NOMO-1 treated with dmso at 0.1 percent for 144 hours (cell line): ENCODE measurements around the gene GPC6.
"Not testable (repeated sequence)": the region's sequence is repeated elsewhere in the genome, so short reads cannot be mapped to it uniquely, and the experiment has no call there.

Source experiments
- DNase-seq: peaks from one replicate; lab custom pipeline; 2025; ENCODE audit not compliant: unreplicated experiment; lab: John Stamatoyannopoulos, UW

The GPC6 gene

DNA sequence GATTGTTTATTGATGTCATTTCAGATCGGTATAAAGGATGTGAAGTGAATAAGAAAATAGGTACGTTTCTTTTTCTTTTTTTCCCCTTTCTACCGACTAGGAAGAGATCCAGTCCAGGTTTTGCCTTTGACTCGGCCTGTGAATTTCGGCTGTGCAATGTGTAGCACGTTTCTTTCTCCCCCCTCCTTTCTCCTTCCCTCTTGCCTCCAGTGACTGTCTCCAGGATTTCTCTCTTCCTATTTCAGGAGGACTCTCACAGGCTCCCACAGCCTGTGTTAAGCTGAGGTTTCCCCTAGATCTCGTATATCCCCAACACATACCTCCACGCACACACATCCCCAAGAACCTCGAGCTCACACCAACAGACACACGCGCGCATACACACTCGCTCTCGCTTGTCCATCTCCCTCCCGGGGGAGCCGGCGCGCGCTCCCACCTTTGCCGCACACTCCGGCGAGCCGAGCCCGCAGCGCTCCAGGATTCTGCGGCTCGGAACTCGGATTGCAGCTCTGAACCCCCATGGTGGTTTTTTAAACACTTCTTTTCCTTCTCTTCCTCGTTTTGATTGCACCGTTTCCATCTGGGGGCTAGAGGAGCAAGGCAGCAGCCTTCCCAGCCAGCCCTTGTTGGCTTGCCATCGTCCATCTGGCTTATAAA, at the start of gene GPC6:
Gene GPC6, plus strand, starts transcription at position 185 of the 657 bp plus-strand sequence.
- DNase-seq, result no peak

DNA sequence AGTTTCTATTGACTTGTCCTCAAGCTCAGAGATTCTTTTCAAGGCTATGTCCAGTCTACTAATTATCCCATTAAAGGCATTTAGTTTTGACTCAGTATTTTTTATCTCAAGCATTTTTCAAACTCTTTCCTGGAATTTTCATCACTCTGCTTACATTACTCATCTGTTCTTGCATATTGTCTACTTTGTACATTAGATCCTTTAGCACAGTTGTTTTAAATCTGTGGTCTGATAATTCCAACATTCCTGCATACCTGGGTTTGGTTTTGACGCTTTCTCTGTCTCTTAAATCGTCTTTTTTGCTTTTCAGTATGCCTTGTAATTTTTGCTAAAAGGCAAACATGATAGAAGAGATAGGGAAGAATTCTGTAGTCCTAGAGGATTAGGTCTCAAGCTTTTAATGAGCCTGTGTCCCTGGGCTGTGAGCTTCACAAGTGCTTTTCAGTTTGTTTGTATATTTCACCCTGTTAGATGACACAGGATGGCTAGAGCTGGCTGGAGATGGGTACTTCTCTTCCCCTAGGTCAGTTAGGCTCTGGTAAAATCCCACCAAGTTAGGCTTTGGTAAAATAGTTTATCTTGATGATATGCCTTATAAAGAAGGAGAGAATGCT, 46.1 kb upstream of the GPC6 start:
- no peak for DNase-seq

DNA sequence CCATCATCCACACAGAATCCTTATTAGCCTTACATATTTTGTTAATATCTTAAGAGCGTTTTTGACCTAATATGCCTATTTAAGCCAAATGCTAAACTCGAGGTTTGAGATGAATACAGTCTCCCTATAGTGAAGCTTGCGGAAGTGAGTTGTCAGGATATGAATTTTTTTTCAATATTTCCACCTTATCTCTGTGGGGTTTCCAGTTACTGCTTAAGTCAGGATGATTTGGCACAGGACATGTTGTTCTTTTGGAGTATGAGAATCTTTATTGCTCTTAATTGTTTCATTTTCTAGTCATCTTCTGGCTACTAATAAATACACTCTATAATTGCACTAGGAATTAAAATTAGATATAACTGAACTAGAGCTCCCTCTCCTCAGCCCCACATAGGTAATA, 44.2 kb upstream of the GPC6 start:
- DNase-seq, result no peak

DNA sequence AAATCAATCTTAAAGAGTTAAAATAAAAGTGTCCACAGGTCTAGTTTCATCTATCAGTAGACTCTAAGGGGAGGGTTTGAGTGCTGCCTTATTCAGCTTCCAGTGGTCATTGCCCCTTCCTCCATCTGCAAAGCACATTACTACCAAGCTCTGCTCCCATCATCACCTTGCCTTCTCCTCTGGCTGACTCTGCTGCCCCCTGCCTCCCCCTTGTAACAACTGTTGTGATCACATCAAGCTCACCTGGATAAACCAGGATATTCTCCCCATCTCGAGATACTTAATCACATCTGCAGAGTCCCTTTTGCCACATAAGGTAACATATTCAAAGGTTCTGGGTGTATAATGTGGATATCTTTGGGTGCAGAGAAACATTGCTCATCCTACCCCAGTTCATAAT, 43.3 kb upstream of the GPC6 start:
- DNase-seq, result no peak

DNA sequence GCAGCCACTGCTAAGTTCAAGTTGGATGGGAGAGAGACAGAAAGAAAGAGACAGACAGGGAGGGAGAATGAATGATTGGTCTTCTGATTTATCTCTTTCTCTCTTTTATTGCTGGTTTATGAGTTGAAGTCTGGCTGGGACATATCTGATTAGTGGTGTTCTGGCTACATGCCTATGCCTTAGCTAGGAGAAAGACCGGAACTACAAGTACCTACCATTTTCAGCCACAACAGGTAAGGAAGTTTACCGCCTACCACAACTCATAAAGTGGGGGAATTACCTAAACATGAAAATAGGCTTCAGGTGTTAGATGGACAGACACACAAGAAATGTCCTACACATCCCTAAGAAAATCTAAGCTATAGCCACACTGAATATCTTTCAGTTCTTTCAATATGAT, 36.6 kb upstream of the GPC6 start:
- no peak for DNase-seq

DNA sequence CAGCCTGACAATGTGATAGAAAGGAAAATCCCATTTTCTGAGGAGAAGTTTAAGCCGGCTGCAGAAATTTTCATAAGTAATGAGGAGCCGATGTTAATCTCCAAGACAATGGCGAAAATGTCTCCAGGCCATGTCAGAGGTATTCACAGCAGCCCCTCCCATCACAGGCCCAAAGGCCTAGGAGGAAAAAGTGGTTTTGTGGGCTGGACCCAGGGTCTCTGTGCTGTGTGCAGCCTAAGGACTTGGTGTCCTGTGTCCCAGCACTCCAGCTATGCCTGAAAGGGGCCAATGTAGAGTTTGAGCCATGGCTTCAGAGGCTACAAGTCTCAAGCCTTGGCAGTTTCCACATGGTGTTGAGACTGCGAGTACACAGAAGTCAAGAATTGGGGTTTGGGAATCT, 32.9 kb upstream of the GPC6 start:
- DNase-seq, result no peak

DNA sequence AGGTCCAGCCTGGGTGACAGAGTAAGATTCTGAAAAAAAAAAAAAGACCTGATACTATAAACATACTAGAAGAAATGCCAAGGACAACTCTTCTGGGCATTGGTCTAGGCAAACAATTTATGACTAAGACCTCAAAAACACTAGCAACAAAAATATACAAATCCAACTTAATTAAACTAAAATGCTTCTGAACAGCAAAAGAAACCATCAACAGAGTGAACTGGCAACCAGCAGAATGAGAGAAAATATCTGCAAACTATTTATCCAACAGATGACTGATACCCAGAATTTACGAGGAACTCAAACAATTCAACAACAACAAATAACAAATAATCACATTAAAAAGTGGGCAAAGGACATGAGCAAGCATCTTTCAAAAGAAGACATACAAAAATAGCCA, 26.8 kb upstream of the GPC6 start:
- DNase-seq, result no peak

DNA sequence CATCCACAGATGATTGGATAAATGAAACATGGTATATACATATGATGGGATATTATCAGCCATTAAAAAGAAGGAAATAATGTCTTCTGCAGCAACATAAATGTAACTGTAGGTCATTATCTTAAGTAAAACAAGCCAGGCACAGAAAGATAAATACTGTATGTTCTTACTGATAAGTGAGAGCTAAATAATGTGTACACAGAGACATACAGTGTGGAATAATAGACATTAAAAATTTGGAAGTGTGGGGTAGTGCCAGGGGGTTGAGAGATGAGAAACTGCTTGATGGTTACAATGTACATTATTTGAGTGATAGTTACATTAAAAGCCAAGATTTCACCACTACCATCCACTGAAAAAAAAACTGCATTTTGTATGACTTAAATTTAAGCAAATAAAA, 26.0 kb upstream of the GPC6 start:
- no peak for DNase-seq

DNA sequence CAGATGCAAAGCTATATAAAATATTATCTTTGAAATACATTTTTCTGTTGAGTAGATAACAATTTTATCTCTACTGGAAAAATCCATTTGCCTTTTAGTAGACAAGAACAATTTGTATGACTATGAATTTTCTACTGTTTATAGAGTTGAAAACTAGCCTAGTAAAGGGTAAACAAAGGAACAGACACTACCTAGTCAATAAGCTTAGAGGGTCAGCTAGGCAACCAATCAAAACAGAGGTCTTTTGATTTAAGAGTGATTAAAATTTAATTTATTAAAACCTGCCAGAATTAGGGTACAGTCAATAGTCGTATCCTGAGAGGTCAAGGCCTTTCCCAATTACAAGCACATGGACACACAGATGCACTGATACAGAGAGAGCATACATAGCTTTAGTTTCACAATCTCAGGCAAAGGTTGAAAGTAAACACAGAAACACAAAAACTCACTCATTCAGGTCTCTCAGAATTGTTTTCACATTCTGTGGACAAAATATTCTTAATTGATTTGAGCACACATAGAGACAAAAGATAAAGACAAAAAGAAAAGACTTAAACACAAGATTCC, 24.5 kb upstream of the GPC6 start:
- no peak for DNase-seq

DNA sequence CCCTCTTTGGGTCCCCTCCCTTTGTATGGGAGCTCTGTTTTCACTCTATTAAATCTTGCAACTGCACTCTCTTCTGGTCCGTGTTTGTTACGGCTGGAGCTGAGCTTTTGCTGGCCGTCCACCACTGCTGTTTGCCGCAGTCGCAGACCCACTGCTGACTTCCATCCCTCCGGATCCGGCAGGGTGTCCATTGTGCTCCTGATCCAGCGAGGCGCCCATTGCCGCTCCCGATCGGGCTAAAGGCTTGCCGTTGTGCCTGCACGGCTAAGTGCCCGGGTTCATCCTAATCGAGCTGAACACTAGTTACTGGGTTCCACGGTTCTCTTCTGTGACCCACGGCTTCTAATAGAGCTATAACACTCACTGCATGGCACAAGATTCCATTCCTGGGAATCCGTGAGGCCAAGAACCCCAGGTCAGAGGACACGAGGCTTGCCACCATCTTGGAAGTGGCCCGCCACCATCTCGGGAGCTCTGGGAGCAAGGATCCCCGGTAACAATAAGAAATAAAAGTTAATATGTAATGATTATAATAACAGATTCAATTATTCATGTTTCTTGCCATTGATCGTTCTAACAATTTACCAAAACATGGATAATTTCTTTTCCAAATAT, 19.7 kb upstream of the GPC6 start:
- not testable (repeated sequence) for DNase-seq

DNA sequence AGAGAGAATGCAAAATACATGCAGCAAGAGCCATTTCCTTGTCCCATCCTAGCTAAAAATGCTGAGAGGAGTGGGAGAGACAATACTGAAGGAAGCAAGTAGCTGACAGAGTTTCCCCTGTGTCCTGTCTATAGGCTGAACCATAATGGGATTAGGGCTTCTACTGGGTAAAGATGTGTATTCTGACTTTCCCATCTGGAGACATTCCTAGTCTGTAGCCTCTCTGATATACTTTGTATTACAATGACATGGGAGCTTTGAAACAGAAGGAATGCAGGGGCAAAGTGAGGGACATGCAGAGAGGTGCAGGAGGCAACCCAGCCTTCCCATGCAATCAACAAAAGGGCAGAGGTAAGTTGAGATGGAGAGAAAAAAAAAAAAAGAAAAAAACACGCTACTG, 10.5 kb upstream of the GPC6 start:
- DNase-seq, result no peak

DNA sequence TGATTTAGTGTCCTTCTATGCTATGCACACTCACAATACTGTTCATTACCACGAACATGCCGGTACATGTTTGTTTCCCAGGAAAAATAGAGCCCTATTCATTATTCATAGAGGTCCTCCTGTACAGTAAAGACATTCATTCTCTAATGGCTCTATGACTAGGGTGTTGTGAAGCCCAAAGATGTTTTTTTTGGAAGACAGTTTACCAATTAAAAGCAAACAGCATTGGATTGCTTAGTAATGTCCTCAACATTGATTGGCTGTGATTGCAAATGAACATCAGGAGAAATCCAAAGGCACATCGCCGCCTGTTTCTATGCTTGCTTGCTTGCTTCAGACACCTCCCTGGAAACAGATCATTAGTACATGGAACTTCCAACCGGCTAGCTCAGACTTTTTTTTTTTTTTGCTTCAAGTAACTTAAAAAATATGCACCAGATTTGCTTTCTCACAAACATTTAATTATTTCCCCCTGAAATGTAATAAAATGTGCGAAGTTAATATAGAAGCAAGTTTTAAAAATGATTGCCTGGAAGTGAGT, 8.8 kb upstream of the GPC6 start:
- no peak for DNase-seq

DNA sequence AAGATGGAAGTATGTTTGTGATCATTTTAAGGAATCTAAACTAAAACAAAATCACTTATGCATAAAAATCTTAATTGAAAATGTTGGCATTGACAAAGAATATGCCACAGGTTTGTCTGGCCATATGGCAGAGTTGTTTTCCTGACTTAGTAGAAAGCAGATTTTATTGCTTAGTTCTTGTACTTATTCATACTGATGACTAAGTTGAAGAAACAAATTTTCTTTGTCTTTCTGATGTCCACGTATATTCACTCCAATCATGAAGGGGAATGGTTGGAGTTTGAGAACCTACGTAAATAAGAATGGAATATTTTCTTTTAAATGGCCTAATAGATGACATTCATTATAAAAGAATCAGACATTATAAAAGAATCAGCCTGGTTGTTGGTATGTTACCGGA, 8.0 kb upstream of the GPC6 start:
- no peak for DNase-seq

DNA sequence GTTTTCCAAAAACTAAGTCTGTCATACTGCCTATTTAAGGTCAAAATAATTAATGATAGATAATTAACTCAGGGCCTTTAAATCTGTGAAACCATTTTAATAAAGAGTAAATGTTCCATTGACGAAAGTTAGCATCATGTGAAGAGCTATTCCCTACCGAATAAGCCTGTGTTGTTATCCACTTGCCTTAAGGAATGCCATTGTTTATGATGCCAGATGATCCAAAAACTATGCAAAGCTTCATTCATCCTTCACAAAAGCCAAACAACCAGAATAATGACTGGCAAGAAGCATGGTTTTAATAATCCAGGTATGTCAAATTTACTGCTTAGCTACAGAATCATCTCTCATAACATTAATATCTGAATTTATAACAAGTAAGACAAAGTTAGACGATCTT, 6.5 kb upstream of the GPC6 start:
- DNase-seq, result no peak

DNA sequence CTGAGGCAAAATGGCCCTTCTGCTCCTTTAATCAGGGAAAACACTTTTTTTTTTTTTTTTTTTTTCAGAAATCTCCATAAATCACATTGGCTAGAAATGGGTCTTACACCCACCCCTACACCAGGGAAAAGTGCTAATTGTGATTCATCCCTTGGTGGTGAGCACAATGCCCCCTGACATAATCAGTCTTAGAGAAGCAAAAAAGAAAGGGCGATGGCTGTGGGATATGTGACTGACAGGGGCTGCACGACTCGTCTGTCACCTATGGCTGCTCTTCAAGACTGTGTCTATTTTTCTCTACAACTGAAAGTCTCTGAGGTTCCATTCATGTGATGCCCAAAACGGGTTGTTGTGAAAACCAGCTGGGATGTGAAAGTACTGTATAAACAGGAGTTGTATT, 3.6 kb upstream of the GPC6 start:
- no peak for DNase-seq

DNA sequence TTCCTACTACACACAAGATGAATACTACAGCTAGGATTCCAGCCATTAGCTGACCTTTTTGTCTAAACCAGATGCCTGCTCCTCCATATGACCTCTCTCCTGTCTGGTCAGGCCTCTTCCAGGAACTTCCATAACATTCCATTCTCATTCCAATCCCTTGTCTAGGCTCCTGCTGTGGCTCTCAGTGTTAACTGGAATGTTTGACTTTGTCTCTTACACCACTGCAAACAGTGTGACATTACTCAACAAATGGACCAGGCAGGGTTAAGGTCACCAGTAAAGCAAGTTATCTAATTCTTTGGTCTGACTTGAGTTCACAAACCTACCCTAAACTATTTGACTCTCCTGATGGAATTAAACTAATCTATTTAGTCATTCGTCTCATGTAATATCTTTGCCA, 2.1 kb upstream of the GPC6 start:
- no peak for DNase-seq

DNA sequence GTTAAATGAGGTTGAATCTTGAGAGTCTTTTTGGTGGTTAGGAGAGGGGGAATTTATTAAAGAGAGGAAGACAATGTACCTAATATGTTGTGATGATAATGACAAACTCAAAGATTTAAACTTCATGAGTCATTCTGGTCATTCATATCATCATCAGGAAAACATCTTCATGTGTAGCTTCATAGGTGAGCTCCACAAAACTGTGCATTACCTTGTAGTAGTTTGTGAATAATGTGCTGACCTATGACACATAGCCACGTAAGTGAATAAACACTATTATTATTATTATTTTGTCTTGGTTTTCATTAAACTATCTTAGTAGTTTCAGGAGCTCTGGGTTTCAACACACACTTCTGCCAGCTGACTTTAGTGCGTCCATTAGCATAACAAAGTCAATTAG, 997 bp upstream of the GPC6 start:
- DNase-seq, result no peak

DNA sequence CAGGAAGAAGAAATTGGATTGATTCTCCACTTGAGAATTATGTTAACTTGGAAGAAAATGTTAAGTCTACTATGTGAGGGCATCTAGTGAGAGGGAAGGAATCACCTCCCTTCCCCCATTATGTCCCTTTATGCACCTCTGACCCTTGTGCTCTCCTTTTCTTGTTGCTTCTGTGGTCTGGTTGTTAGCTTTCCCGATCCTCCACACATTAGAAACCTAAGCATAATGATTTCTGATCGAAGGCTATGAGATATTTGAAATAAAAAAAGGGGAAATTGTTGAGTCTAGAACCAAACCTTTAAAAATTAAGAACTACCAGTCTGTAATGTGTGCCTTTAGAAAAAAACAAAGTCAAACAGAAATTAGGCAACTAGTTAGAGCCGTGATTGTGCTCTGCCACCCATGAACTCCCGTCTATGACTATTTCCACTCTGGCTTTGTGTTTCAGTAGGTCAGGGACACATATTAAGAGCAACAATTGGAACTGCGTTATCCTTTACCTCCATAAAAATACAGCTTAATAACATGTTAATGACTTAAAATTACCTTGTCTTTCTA, 463 bp upstream of the GPC6 start:
- no peak for DNase-seq

DNA sequence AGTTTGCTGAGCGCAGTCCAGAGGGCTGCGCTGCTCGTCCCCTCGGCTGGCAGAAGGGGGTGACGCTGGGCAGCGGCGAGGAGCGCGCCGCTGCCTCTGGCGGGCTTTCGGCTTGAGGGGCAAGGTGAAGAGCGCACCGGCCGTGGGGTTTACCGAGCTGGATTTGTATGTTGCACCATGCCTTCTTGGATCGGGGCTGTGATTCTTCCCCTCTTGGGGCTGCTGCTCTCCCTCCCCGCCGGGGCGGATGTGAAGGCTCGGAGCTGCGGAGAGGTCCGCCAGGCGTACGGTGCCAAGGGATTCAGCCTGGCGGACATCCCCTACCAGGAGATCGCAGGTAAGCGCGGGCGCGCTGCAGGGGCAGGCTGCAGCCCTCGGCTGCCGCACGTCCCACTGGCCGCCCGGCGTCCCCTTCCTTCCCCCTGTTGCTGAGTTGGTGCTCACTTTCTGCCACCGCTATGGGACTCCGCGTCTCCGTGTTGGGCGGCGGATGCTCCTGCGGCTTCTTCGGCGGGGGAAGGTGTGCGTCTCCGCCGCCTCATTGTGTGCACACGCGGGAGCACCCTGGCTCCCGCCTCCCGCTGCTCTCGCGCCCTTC, 772 bp downstream of the GPC6 start:
- DNase-seq, result no peak

DNA sequence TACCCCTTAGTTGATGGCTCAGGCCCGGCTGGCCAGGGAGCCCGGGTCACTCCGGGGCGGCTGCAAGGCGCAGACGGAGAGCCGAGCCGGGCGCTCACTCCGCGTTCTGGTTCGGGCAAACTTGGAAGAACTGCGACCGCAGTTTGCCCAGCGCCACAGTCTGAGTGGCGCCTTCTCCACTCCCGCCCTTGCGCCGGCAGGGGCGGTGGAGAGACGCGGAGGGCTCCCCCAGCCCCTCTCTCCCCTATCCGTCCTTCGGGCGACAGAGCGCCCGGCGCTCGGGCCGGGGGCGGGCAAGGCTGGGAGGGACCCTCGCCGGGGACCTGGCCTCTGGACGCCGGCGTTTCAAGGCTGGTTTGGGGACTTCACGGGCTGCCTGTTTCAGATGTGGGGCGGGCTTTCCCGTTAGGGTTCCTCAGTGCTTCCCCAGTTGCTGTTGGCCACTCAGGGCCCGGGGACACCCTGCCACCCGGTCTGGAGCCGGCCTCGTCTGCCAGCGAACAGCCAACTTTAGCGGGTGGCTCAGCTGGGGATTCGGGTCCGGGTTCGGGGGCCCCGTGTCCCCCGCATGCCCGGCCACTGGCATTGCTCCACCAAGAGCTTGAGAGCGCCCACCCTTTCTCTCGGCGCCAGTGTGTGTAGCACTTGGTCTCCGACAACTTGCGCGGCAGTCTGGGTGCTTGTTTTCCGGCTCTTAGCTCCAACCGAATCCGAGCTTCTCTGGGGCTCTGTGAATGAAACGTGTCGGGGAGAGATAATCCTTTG, 1.5 kb downstream of the GPC6 start:
- no peak for DNase-seq

DNA sequence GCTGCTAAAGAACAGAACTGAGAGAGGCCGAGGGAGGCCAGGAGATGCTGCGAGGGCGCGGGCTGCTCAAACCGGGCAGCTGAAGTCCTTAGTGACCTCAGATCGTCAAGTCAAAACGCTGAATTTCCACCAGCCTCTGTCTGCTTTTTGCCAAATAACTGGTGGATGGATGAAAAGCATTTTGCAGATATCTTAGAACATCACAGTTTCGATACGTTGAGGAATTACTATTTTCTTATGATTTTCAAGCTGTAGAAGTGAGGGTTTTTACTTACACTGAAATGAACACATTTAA, 2.0 kb downstream of the GPC6 start:
- DNase-seq, result no peak
